GM21390 (cell line): Measurements from ENCODE around the gene NRCAM.

Source experiments
- ATAC-seq: cut with Tn5 transposase; IDR thresholded peaks from one replicate; pipeline ENCODE4 v1.9.1; 2021; ENCODE audit not compliant: unreplicated experiment

Gene NRCAM

GRCh38 chr7:108137040-108137439 is 319.2 kb downstream of the NRCAM start:
- no peak for ATAC-seq

- peak; percentile 20 for ATAC-seq
Observed at GRCh38 chr7:108136191-108136688, 320.0 kb downstream of the NRCAM start.

- peak; percentile 97 for ATAC-seq
Observed at GRCh38 chr7:108135446-108136190, 320.6 kb downstream of the NRCAM start.

GRCh38 chr7:108134486-108134885 is 321.8 kb downstream of the NRCAM start:
- ATAC-seq, result no peak

DNA sequence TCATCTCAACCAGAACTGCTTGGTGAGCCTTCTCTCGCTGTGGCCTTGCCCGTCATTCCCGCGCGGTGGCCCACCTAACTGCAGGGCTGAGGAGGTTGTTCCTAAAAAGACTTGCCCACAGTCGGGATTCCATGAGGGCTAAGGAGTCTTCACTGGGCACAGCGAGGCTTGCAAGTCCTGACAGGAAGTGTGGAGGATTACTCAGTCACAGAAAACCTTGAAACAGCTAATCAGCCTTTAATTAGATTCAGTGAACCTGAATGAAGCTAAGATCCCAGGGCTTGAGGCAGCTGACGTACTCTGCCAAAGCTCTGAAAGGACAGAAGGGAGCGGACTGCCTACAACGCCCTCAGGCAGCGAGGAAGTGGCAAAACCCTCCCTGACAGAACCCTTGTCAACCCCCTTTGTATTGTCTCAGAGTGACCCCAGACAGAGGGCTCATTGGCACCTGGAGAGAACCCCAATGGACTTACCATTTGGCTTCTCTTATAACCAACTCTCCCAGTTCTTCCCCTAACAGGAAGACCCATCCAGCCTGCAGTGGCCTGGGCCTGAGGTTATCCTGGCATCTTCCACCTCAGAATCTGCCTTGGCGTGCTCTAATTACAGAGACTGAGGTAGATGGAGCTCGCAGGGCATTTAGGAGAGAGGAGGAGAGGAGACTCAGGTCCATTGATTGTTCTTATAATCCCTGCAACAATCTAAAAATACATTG is 323.5 kb downstream of the NRCAM start:
- ATAC-seq, result no peak

GRCh38 chr7:108130261-108130660 is 326.0 kb downstream of the NRCAM start, which contains the start of gene LAMB4:
TSS of gene LAMB4 (minus strand) at chr7:108130361. CDS start at chr7:108123164, 7,197 bp downstream.
- ATAC-seq, result no peak

GRCh38 chr7:108129018-108129965 is 326.9 kb downstream of the NRCAM start:
- ATAC-seq, result no peak

- no peak for ATAC-seq
Observed at GRCh38 chr7:108128514-108128913, 327.7 kb downstream of the NRCAM start.

- ATAC-seq, result no peak
Observed at GRCh38 chr7:108127461-108127860, 328.8 kb downstream of the NRCAM start.

DNA sequence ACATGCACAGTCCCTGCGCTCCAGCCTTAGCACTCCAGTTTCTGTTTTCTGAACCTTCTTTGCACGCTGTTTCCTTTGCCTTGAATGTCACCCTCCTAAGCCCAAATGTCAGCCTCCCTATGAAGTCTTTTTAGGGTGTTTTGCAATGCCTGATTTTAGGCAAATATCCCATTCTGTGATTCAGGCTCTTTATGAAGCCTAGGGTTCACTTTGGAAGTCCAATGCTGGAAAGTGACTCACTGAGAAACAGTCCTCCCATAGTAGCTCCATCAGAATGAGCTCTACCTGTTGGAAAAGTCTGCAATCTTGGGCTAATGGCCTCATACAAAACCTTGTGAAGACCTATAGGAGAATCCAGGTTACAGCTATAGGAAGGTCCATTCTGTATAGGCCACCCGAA is 331.4 kb downstream of the NRCAM start:
- no peak for ATAC-seq

DNA sequence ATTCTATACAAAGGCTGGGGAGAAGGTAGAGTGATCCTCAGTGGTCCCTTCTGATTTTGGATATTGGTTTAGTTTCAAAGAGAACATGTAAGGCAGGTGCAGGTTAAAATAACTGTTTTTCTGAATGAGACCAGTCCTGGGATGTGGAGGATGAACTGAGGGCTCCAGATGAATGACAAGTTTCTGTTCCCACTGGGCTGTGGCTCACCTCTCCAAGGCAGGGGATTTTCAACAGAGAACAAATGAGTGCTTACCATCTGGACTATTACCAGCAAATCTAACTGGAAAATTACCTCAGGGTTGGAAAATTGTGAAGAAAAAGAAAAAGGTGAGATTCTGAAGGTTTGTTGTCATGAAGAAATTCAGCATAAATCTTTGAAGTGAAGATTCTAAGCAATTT is 334.1 kb downstream of the NRCAM start:
- ATAC-seq, result no peak

DNA sequence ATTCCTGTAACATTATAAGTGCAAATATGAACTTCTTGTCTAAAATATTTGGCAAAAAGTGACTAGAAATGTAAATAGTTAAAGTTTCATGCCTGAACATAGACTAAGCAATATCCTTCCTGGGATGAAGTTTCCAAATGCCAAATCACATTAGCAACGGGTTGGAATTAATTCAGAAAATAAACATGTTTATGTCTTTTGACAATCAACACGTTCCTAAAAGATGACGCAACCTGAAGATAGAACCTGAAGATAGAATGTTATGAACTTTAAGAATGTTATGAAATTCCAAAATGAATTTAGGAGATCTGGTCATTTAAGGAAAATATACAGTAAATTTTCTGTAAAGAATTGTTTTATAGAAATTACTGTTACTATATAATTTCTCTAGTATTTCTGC is 335.3 kb downstream of the NRCAM start:
- no peak for ATAC-seq

DNA sequence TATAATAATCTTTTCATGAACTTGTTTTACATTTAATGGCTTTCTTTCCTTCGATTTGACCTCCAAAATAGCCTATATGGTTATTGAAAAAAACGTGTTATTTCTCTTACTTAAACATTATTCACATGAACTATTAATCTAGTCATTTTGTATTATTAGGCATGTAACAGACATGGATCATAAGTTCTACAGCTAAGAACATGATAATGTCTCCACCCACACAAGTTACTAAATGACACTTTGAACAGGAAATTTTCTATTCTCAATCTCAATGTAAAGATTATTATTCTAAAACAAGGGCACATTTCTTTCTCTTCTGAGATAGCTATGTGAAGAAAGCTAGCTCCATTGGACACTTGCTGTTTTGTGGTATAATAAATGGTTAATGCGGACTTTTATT is 336.0 kb downstream of the NRCAM start:
- no peak for ATAC-seq

DNA sequence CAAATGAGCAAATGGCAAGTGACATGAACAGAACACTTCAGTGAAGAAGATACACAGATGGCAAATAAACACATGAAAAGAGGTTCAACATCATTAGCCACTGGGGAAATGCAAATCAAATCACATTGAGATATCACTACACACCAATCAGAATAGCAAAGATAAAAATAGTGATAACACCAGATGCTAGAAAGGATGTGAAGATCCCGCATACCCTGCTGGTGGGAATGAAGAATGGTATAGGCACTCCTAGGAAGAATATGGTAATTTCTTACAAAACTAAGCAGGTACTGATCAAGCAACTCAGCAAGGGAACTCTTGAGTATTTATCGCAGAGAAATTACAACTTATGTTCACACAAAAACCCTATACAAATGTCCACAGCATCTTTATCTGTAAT is 337.3 kb downstream of the NRCAM start:
- ATAC-seq, result no peak

- peak; percentile 87 for ATAC-seq
Observed at GRCh38 chr7:108114117-108114841, 342.0 kb downstream of the NRCAM start.

- ATAC-seq, result no peak
Observed at GRCh38 chr7:108112683-108113082, 343.6 kb downstream of the NRCAM start.

- ATAC-seq, result no peak
Observed at GRCh38 chr7:108109221-108109908, 346.9 kb downstream of the NRCAM start.

GRCh38 chr7:108108131-108108530 is 348.1 kb downstream of the NRCAM start:
- no peak for ATAC-seq

DNA sequence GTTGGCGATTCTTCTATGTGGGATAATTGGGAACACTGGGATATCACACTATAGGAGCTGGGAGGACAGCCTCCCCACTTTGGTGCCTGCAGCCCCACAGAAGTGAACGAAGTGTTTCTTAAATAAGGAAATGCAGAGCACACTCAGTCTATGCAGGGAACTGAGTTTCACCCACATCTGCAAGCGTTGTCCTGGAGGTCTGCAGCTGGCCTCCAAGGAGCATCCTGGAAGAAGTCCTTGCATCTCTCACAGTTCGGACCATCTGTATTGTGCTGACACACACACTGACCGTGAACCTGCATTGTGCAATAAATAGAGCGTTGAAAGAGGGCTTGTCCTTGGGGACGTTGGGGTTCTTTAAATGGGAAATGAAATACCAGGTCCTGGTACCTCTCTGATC is 351.9 kb downstream of the NRCAM start:
- ATAC-seq, result no peak
